C4-2B (cell line): ENCODE measurements around the gene SYN1.

Experiments
- ZFX ChIP-seq: fragments of 450-650 bp; IDR thresholded peaks from 2 replicates; pipeline ENCODE4 v1.6.1; 2017
- TF ChIP-seq, protein P1 (sequence below): fragments of 450-650 bp; conservative IDR thresholded peaks from 2 replicates; pipeline ENCODE4 v1.5.1; 2017; ENCODE audit warnings: mild to moderate bottlenecking

DNA sequence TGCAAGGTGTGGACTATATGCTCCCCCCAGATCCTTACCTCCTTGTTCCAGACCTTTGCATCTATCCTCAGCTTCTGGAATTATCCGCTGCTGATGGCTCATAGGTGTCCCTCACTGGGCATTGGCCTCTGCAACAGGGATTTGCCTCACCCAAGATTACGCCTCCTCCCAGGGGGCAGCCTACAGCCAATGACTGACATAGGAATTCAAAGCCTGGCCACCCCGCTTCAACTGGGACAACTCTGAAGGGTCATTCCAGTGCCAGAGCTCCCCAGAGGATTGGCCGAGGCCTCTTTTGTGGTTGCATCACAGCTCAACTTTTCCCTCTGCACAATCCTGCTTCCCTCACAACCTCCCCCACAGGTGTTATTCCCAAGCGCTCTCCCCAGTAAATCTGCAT, 5.0 kb downstream of the SYN1 start:
- TF ChIP-seq, protein P1, sequence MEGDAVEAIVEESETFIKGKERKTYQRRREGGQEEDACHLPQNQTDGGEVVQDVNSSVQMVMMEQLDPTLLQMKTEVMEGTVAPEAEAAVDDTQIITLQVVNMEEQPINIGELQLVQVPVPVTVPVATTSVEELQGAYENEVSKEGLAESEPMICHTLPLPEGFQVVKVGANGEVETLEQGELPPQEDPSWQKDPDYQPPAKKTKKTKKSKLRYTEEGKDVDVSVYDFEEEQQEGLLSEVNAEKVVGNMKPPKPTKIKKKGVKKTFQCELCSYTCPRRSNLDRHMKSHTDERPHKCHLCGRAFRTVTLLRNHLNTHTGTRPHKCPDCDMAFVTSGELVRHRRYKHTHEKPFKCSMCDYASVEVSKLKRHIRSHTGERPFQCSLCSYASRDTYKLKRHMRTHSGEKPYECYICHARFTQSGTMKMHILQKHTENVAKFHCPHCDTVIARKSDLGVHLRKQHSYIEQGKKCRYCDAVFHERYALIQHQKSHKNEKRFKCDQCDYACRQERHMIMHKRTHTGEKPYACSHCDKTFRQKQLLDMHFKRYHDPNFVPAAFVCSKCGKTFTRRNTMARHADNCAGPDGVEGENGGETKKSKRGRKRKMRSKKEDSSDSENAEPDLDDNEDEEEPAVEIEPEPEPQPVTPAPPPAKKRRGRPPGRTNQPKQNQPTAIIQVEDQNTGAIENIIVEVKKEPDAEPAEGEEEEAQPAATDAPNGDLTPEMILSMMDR, result no peak
- no peak for TF ChIP-seq ZFX
